PFSK-1 (cell line): ENCODE measurements around the gene C1orf35.

Source experiments
- POLR2AphosphoS5 ChIP-seq: IDR thresholded peaks from 2 replicates; pipeline ENCODE4 v1.6.1; 2012; ENCODE audit warnings: low read depth, mild to moderate bottlenecking, control low read depth, low read length, moderate library complexity
- REST ChIP-seq, 2 experiments: IDR thresholded peaks; 2 replicates each; pipeline versions ENCODE4 v1.6.1 to v1.8.0; 2011 to 2012; ENCODE audit warnings: low read depth in 2 of 2, low read length in 2 of 2, control low read depth in 1 of 2, inconsistent platforms in 1 of 2, mild to moderate bottlenecking in 1 of 2, moderate library complexity in 1 of 2; ENCODE audit not compliant: insufficient read depth in 1 of 2
- SIN3A ChIP-seq: IDR thresholded peaks from 2 replicates; pipeline ENCODE4 v1.6.1; 2012; ENCODE audit warnings: mild to moderate bottlenecking, low read length, moderate library complexity, borderline replicate concordance; ENCODE audit not compliant: insufficient read depth
- TAF1 ChIP-seq: IDR thresholded peaks from 2 replicates; pipeline ENCODE4 v1.6.1; 2012; ENCODE audit warnings: low read length, control low read depth, borderline replicate concordance; ENCODE audit not compliant: insufficient read depth

- TF ChIP-seq POLR2AphosphoS5 (no peak), SIN3A (no peak), TAF1 (no peak), REST (IDR thresholded peaks at IDR 0.05; ENCODE audit: insufficient read depth in 1 of 2, low read depth in 2 of 2, low read length in 2 of 2) (no peak)
Measured at GRCh38 chr1:228061411-228062084, 41.6 kb downstream of the C1orf35 start.
